Activated CD8-positive, alpha-beta memory T cell treated with anti-CD3 and anti-CD28 coated beads for 36 hours (primary cell): ENCODE results near the gene SREBF2. TPM values are rescaled to one million over a fixed set of nuclear protein-coding genes. Genes with fewer than 3 reads are reported as not detected.

Source experiments
- CTCF ChIA-PET: fragments of 350-600 bp; sonication (Branson Sonifier 250); formaldehyde crosslinking; loops from one replicate; lab custom pipeline; 2021; ENCODE audit warnings: antibody characterized with exemption; lab: Charles Lee
- POLR2A ChIA-PET: fragments of 350-600 bp; sonication (Branson Sonifier 250); formaldehyde crosslinking; loops from one replicate; lab custom pipeline; 2021; ENCODE audit warnings: antibody characterized with exemption; lab: Charles Lee
- total RNA-seq, 2 experiments: library from RNA; stranded (reverse); gene quantifications; one replicate each; pipeline ENCODE4 v1.2.3, GENCODE V29; 2021

The SREBF2 gene
- total RNA-seq, 2 experiments from 2014 or later: 103 to 104 TPM

- ChIA-PET POLR2A (interaction anchor here (0.5 kb wide), 1 partner anchor 123 kb away, joined by 3 read pairs; no protein-coding TSS in a partner anchor), CTCF (interaction anchor here (0.7 to 2.3 kb wide), 3 partner anchors 18 to 32 kb away, joined by 3 to 12 read pairs (median 8); partner anchors contain the start of gene TNFRSF13C)
These were observed 75.8 kb downstream of the SREBF2 start for GRCh38 chr22:41908411-41909309.

GRCh38 chr22:41909310-41910049, 76.6 kb downstream of the SREBF2 start:
- CTCF ChIA-PET: interaction anchor here (0.7 to 2.3 kb wide), 3 partner anchors 16 to 31 kb away, joined by 3 to 8 read pairs (median 3); no protein-coding TSS in a partner anchor

GRCh38 chr22:41910050-41911000, 77.4 kb downstream of the SREBF2 start:
- ChIA-PET POLR2A (no interaction called here), CTCF (interaction anchor here (0.9 to 2.3 kb wide), 4 partner anchors 15 to 110 kb away, joined by 3 to 8 read pairs (median 3); partner anchors contain the start of gene CCDC134)

More at GRCh38 chr22:41909310-41910049, 76.6 kb downstream of the SREBF2 start:
- POLR2A ChIA-PET: no interaction called here

- ChIA-PET POLR2A (interaction anchor here (0.6 to 1.3 kb wide), 2 partner anchors 8 to 30 kb away, joined by 3 to 4 read pairs; no protein-coding TSS in a partner anchor), CTCF (interaction anchor here (1.0 to 2.3 kb wide), 4 partner anchors 14 to 111 kb away, joined by 3 to 8 read pairs (median 4); partner anchors contain the start of gene CCDC134)
These were observed 78.2 kb downstream of the SREBF2 start for GRCh38 chr22:41911001-41911611.

- ChIA-PET CTCF (interaction anchor here (1.0 to 1.3 kb wide), 2 partner anchors 13 kb away, joined by 4 read pairs; no protein-coding TSS in a partner anchor), POLR2A (interaction anchor here (1.1 to 1.3 kb wide), 2 partner anchors 13 to 28 kb away, joined by 3 to 4 read pairs; no protein-coding TSS in a partner anchor)
These were observed 79.6 kb downstream of the SREBF2 start for GRCh38 chr22:41912338-41913039.

- CTCF ChIA-PET: interaction anchor here (1.0 kb wide), 1 partner anchor 12 kb away, joined by 4 read pairs; no protein-coding TSS in a partner anchor
- POLR2A ChIA-PET: interaction anchor here (1.1 kb wide), 1 partner anchor 12 kb away, joined by 3 read pairs; no protein-coding TSS in a partner anchor
These were observed 80.3 kb downstream of the SREBF2 start for GRCh38 chr22:41913040-41913719.

GRCh38 chr22:41913842-41914534, 81.1 kb downstream of the SREBF2 start:
- POLR2A ChIA-PET: interaction anchor here (1.1 kb wide), 1 partner anchor 11 kb away, joined by 3 read pairs; no protein-coding TSS in a partner anchor
- CTCF ChIA-PET: interaction anchor here (0.7 kb wide), 1 partner anchor 213 kb away, joined by 3 read pairs; no protein-coding TSS in a partner anchor

- ChIA-PET POLR2A (no interaction called here), CTCF (interaction anchor here (0.7 kb wide), 1 partner anchor 213 kb away, joined by 3 read pairs; no protein-coding TSS in a partner anchor)
These were observed 81.7 kb downstream of the SREBF2 start for GRCh38 chr22:41914611-41915034.

- ChIA-PET POLR2A (no interaction called here), CTCF (interaction anchor here (0.9 kb wide), 1 partner anchor 26 kb away, joined by 3 read pairs; no protein-coding TSS in a partner anchor)
These were observed 82.3 kb downstream of the SREBF2 start, which contains the start of gene SHISA8 for GRCh38 chr22:41915035-41915785. SHISA8 (minus strand) TSS chr22:41915074; CDS start chr22:41914667, 407 bp downstream.

GRCh38 chr22:41915786-41916493, 83.0 kb downstream of the SREBF2 start:
- POLR2A ChIA-PET: interaction anchor here (1.4 kb wide), 1 partner anchor 10 kb away, joined by 8 read pairs; no protein-coding TSS in a partner anchor
- CTCF ChIA-PET: interaction anchor here (0.9 to 2.2 kb wide), 2 partner anchors 10 to 25 kb away, joined by 3 to 9 read pairs; no protein-coding TSS in a partner anchor

- CTCF ChIA-PET: interaction anchor here (0.8 to 2.2 kb wide), 2 partner anchors 9 to 18 kb away, joined by 3 to 9 read pairs; no protein-coding TSS in a partner anchor
- POLR2A ChIA-PET: interaction anchor here (1.4 to 1.5 kb wide), 2 partner anchors 9 to 84 kb away, joined by 3 to 8 read pairs; partner anchors contain the start of gene SREBF2
These were observed 83.9 kb downstream of the SREBF2 start for GRCh38 chr22:41916745-41917358.

GRCh38 chr22:41917375-41917902, 84.5 kb downstream of the SREBF2 start:
- ChIA-PET POLR2A (interaction anchor here (1.5 kb wide), 1 partner anchor 85 kb away, joined by 3 read pairs; the partner anchor contains the start of gene SREBF2), CTCF (interaction anchor here (0.8 to 2.2 kb wide), 2 partner anchors 8 to 18 kb away, joined by 3 to 9 read pairs; no protein-coding TSS in a partner anchor)
